PC-9 (cell line): Measurements from ENCODE around the gene HACD2.

Experiments used
- EZH2 ChIP-seq: fragments of 200-600 bp; sonication (generic); IDR thresholded peaks from 2 replicates; pipeline ENCODE4 v1.8.0; 2017; ENCODE audit warnings: antibody characterized with exemption, low read depth
- TF ChIP-seq, protein P1 (sequence below): fragments of 200-600 bp; sonication (generic); conservative IDR thresholded peaks from 2 replicates; pipeline ENCODE4 v1.6.1; 2017; ENCODE audit warnings: mixed run types, antibody characterized with exemption, mild to moderate bottlenecking, moderate library complexity

- TF ChIP-seq, protein P1, sequence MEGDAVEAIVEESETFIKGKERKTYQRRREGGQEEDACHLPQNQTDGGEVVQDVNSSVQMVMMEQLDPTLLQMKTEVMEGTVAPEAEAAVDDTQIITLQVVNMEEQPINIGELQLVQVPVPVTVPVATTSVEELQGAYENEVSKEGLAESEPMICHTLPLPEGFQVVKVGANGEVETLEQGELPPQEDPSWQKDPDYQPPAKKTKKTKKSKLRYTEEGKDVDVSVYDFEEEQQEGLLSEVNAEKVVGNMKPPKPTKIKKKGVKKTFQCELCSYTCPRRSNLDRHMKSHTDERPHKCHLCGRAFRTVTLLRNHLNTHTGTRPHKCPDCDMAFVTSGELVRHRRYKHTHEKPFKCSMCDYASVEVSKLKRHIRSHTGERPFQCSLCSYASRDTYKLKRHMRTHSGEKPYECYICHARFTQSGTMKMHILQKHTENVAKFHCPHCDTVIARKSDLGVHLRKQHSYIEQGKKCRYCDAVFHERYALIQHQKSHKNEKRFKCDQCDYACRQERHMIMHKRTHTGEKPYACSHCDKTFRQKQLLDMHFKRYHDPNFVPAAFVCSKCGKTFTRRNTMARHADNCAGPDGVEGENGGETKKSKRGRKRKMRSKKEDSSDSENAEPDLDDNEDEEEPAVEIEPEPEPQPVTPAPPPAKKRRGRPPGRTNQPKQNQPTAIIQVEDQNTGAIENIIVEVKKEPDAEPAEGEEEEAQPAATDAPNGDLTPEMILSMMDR: no peak
- no peak for TF ChIP-seq EZH2
Observed at GRCh38 chr3:123621850-123622189, 37.0 kb upstream of the HACD2 start.
